NCI-H446 treated with DMSO at 0.1 percent for 48 hours (cell line): ENCODE measurements around the gene EFEMP1.

ENCODE experiments used
- DNase-seq: peaks from one replicate; lab custom pipeline; 2025; lab: John Stamatoyannopoulos, UW

The EFEMP1 gene

GRCh38 chr2:55896633-55897032, 26.9 kb downstream of the EFEMP1 start:
- no peak for DNase-seq

- DNase-seq, result no peak
Observed at GRCh38 chr2:55894720-55895119, 28.9 kb downstream of the EFEMP1 start.

GRCh38 chr2:55891671-55892094, 31.9 kb downstream of the EFEMP1 start:
- DNase-seq, result no peak

GRCh38 chr2:55888936-55889335, 34.6 kb downstream of the EFEMP1 start:
- DNase-seq, result peak; percentile 23

GRCh38 chr2:55887901-55888624, 35.5 kb downstream of the EFEMP1 start:
- no peak for DNase-seq

GRCh38 chr2:55887351-55887750, 36.2 kb downstream of the EFEMP1 start:
- DNase-seq, result peak; percentile 31

- DNase-seq, result no peak
Observed at GRCh38 chr2:55885944-55886281, 37.7 kb downstream of the EFEMP1 start.

GRCh38 chr2:55885127-55885943, 38.2 kb downstream of the EFEMP1 start:
- peak; percentile 23 for DNase-seq

- DNase-seq, result no peak
Observed at GRCh38 chr2:55883829-55884228, 39.8 kb downstream of the EFEMP1 start.

GRCh38 chr2:55883357-55883756, 40.2 kb downstream of the EFEMP1 start:
- DNase-seq, result no peak

GRCh38 chr2:55882954-55883353, 40.6 kb downstream of the EFEMP1 start:
- DNase-seq, result no peak

- no peak for DNase-seq
Observed at GRCh38 chr2:55880416-55881143, 43.0 kb downstream of the EFEMP1 start.

- DNase-seq, result no peak
Observed at GRCh38 chr2:55879976-55880375, 43.6 kb downstream of the EFEMP1 start.

GRCh38 chr2:55877087-55877436, 46.5 kb downstream of the EFEMP1 start:
- DNase-seq, result no peak

GRCh38 chr2:55876429-55877086, 47.0 kb downstream of the EFEMP1 start:
- no peak for DNase-seq

- DNase-seq, result no peak
Observed at GRCh38 chr2:55875434-55876135, 48.0 kb downstream of the EFEMP1 start.

- DNase-seq, result no peak
Observed at GRCh38 chr2:55874338-55874737, 49.2 kb downstream of the EFEMP1 start.

GRCh38 chr2:55871637-55872036, 51.9 kb downstream of the EFEMP1 start:
- DNase-seq, result no peak

GRCh38 chr2:55869637-55870325, 53.8 kb downstream of the EFEMP1 start:
- DNase-seq, result no peak

- DNase-seq, result no peak
Observed at GRCh38 chr2:55865096-55865835, 58.3 kb downstream of the EFEMP1 start.
